ENCODE data around the gene MOB2. TPM values are rescaled to one million over a fixed set of nuclear protein-coding genes. Genes with fewer than 3 reads are reported as not detected.
A peak's percentile ranks its signal among the peaks of the same experiment; 100 is the strongest.

The MOB2 gene
- total RNA-seq, 1 donor from 2014 or later, result 50.4 TPM

- H3K4me3 ChIP-seq, result peak overlapping the region; percentile 21
- peak; percentile 29 to 66 for ATAC-seq
These were observed 26.1 kb downstream of the MOB2 start for GRCh38 chr11:1460396-1460985.

GRCh38 chr11:1459764-1460395, 26.7 kb downstream of the MOB2 start:
- no peaks in the 10 kb centered on the region for H3K9me3 ChIP-seq
- intact Hi-C loops (cut with DNase I), result no loop called here
- peaks cover 24% of the 10 kb centered on the region for H3K4me1 ChIP-seq
- no peak overlapping the region for H3K4me3 ChIP-seq
- H3K36me3 ChIP-seq, result no peaks in the 10 kb centered on the region
- no peaks in the 10 kb centered on the region for H3K27me3 ChIP-seq (ENCODE audit: low read depth)
- ATAC-seq (peak in 1 of 2 donors; percentile 5), DNase-seq (no peak)
- no peak overlapping the region for H3K27ac ChIP-seq
- no peak for TF ChIP-seq CTCF (IDR thresholded peaks at IDR 0.05)

More at GRCh38 chr11:1460396-1460985, 26.1 kb downstream of the MOB2 start:
- Histone ChIP-seq H3K4me1 (peaks cover 24% of the 10 kb centered on the region), H3K36me3 (no peaks in the 10 kb centered on the region), H3K27ac (peak overlapping the region; percentile 56), H3K9me3 (no peaks in the 10 kb centered on the region), H3K27me3 (ENCODE audit: low read depth) (no peaks in the 10 kb centered on the region)
- intact Hi-C loops (cut with DNase I), result no loop called here
- DNase-seq, result peak; percentile 74
- TF ChIP-seq CTCF (IDR thresholded peaks at IDR 0.05), result no peak

- H3K27ac ChIP-seq, result peak overlapping the region; percentile 31
- intact Hi-C loops (cut with DNase I), result no loop called here
- peak; percentile 1 to 11 for ATAC-seq
These were observed 27.4 kb downstream of the MOB2 start for GRCh38 chr11:1459219-1459575.

GRCh38 chr11:1458340-1459218, 28.0 kb downstream of the MOB2 start:
- H3K4me1 ChIP-seq, result peaks cover 27% of the 10 kb centered on the region
- TF ChIP-seq CTCF (IDR thresholded peaks at IDR 0.05), result peak; percentile 18
- no peak overlapping the region for H3K27ac ChIP-seq
- DNase-seq, result peak; percentile 85
- H3K4me3 ChIP-seq, result no peak overlapping the region
- no peaks in the 10 kb centered on the region for H3K9me3 ChIP-seq
- ATAC-seq, result peak; percentile 83 to 85
- intact Hi-C loops (cut with DNase I), result no loop called here
- no peaks in the 10 kb centered on the region for H3K27me3 ChIP-seq (ENCODE audit: low read depth)
- no peaks in the 10 kb centered on the region for H3K36me3 ChIP-seq

More at GRCh38 chr11:1459219-1459575, 27.4 kb downstream of the MOB2 start:
- DNase-seq, result no peak
- Histone ChIP-seq H3K36me3 (no peaks in the 10 kb centered on the region), H3K9me3 (no peaks in the 10 kb centered on the region), H3K4me3 (no peak overlapping the region), H3K27me3 (ENCODE audit: low read depth) (no peaks in the 10 kb centered on the region), H3K4me1 (peaks cover 24% of the 10 kb centered on the region)
- TF ChIP-seq CTCF (IDR thresholded peaks at IDR 0.05), result no peak

GRCh38 chr11:1457856-1458255, 28.7 kb downstream of the MOB2 start:
- intact Hi-C loops (cut with DNase I), result no loop called here
- Histone ChIP-seq H3K27ac (no peak overlapping the region), H3K4me3 (no peak overlapping the region), H3K9me3 (no peaks in the 10 kb centered on the region), H3K27me3 (ENCODE audit: low read depth) (no peaks in the 10 kb centered on the region), H3K36me3 (no peaks in the 10 kb centered on the region), H3K4me1 (peaks cover 32% of the 10 kb centered on the region)
- no peak for TF ChIP-seq CTCF (IDR thresholded peaks at IDR 0.05)
- no peak for ATAC-seq
- no peak for DNase-seq

Measured in lower lobe of right lung (tissue), 2 donors.